GM12878 (cell line): Measurements from ENCODE around the gene KCTD6. TPM values are rescaled to one million over a fixed set of nuclear protein-coding genes. Genes with fewer than 3 reads are reported as not detected.

Source experiments
- CREM ChIP-seq: IDR thresholded peaks from 2 replicates; pipeline ENCODE4 v1.6.1; 2014; ENCODE audit warnings: antibody characterized with exemption, low read depth
- FOXM1 ChIP-seq: IDR thresholded peaks from 2 replicates; pipeline ENCODE4 v1.6.1; 2012; ENCODE audit warnings: low read depth, mild to moderate bottlenecking, inconsistent platforms, low read length, moderate library complexity
- GATAD2B ChIP-seq: fragments of 450-650 bp; conservative IDR thresholded peaks from 2 replicates; pipeline ENCODE4 v1.6.1; 2017; ENCODE audit warnings: low read depth, mild to moderate bottlenecking, moderate library complexity
- IKZF1 ChIP-seq: fragments of 450-650 bp; conservative IDR thresholded peaks from 2 replicates; pipeline ENCODE4 v1.6.1; 2017; ENCODE audit warnings: antibody characterized with exemption, mild to moderate bottlenecking
- SPI1 ChIP-seq: IDR thresholded peaks from 2 replicates; pipeline ENCODE4 v1.6.1; 2011; ENCODE audit warnings: low read depth, mild to moderate bottlenecking, low read length, moderate library complexity, borderline replicate concordance; ENCODE audit not compliant: insufficient read depth
- polyA plus RNA-seq, 11 experiments: library from polyadenylated mRNA; depleted of rRNA in 4 of 11; unstranded in 6 of 11; stranded (reverse) in 5 of 11; fragments of >200 nt; fragmentation: Nextera tagmentation in 4 of 11; fragmentation: Illumina TruSeq in 1 of 11; extraction: Ambion mirVana in 4 of 11; extraction: Trizol in 1 of 11; gene quantifications; 1 replicate in 1 of 11; 2 replicates in 10 of 11; pipeline versions ENCODE4 v1.2.1 to v1.2.3, GENCODE V29; 2011 to 2016; ENCODE audit warnings: inconsistent platforms in 2 of 11, missing spikeins in 2 of 11, low read depth in 1 of 11
- total RNA-seq, 4 experiments: library from RNA; depleted of rRNA in 3 of 4; stranded (reverse); fragments of >200 nt in 3 of 4; fragmentation: Illumina TruSeq in 1 of 4; extraction: Trizol in 1 of 4; gene quantifications; 2 replicates each; pipeline versions ENCODE4 v1.2.1 to v1.2.3, GENCODE V29; 2013 to 2021
- TF ChIP-seq, protein P1 (sequence below): IDR thresholded peaks from 2 replicates; pipeline ENCODE4 v1.6.1; 2011; ENCODE audit warnings: mild to moderate bottlenecking, low read depth, low read length, moderate library complexity; ENCODE audit not compliant: insufficient replicate concordance
- TF ChIP-seq, protein P2 (sequence below): fragments of 450-650 bp; IDR thresholded peaks from 2 replicates; pipeline ENCODE4 v1.6.1; 2016; ENCODE audit warnings: mild to moderate bottlenecking
- TF ChIP-seq, protein P3 (sequence below): fragments of 450-650 bp; IDR thresholded peaks from 2 replicates; pipeline ENCODE4 v1.6.1; 2017; ENCODE audit warnings: antibody characterized with exemption, mild to moderate bottlenecking, moderate library complexity

Gene KCTD6
- total and polyA plus RNA-seq, 10 of the 15 experiments (the other 5 are each of a cell fraction or from before 2014, with no cell fraction given): 5.2 to 10.7 (median 8.7) TPM

DNA sequence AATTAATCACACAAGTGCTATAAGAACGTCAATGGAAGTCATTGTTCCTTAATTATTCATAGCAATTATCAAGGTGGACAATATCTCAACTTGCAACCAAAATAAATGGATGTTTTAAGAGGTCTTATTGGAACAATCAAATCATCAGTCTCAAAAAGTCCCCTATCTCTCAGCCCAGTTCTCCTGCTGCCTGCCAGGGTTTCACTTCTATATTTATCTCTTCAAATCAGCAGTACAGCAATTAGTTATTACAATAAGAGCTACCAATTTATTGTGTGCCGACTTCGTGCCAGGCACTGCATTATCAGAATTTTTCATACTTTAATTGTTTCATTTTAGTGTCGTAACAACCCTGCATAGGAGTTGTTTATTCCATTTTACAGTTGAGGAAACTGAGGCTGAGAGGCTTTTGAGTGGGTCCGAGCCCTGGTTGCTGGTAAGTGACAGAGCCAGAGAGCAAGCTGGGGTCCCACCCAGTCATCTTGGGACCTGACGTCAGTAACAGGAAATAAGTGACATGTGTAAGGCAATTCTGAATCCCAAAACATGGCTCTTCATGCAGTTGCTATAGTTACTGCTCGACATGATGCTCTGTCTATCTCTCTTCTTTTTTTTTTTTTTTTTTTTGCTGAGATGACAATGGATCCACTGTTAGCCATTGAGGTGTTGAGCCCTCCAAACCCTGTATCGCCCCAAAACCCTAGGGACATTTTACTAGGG lies 8.8 kb upstream of the KCTD6 start (continued):
- TF ChIP-seq GATAD2B (no peak), FOXM1 (no peak), CREM (peak; percentile 49; the same call in 1 of the 2 replicates), SPI1 (peak; percentile 18; the same call in 1 of the 2 replicates), IKZF1 (peak; percentile 15; the same call in 1 of the 2 replicates)
- TF ChIP-seq, protein P1, sequence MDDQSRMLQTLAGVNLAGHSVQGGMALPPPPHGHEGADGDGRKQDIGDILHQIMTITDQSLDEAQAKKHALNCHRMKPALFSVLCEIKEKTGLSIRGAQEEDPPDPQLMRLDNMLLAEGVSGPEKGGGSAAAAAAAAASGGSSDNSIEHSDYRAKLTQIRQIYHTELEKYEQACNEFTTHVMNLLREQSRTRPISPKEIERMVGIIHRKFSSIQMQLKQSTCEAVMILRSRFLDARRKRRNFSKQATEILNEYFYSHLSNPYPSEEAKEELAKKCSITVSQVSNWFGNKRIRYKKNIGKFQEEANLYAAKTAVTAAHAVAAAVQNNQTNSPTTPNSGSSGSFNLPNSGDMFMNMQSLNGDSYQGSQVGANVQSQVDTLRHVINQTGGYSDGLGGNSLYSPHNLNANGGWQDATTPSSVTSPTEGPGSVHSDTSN: no peak
- TF ChIP-seq, protein P2, sequence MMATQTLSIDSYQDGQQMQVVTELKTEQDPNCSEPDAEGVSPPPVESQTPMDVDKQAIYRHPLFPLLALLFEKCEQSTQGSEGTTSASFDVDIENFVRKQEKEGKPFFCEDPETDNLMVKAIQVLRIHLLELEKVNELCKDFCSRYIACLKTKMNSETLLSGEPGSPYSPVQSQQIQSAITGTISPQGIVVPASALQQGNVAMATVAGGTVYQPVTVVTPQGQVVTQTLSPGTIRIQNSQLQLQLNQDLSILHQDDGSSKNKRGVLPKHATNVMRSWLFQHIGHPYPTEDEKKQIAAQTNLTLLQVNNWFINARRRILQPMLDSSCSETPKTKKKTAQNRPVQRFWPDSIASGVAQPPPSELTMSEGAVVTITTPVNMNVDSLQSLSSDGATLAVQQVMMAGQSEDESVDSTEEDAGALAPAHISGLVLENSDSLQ: peak; percentile 35; the same call in 1 of the 2 replicates
- TF ChIP-seq, protein P3, sequence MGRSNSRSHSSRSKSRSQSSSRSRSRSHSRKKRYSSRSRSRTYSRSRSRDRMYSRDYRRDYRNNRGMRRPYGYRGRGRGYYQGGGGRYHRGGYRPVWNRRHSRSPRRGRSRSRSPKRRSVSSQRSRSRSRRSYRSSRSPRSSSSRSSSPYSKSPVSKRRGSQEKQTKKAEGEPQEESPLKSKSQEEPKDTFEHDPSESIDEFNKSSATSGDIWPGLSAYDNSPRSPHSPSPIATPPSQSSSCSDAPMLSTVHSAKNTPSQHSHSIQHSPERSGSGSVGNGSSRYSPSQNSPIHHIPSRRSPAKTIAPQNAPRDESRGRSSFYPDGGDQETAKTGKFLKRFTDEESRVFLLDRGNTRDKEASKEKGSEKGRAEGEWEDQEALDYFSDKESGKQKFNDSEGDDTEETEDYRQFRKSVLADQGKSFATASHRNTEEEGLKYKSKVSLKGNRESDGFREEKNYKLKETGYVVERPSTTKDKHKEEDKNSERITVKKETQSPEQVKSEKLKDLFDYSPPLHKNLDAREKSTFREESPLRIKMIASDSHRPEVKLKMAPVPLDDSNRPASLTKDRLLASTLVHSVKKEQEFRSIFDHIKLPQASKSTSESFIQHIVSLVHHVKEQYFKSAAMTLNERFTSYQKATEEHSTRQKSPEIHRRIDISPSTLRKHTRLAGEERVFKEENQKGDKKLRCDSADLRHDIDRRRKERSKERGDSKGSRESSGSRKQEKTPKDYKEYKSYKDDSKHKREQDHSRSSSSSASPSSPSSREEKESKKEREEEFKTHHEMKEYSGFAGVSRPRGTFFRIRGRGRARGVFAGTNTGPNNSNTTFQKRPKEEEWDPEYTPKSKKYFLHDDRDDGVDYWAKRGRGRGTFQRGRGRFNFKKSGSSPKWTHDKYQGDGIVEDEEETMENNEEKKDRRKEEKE: no peak
